CD4-positive, CD25-positive, alpha-beta regulatory T cell (primary cell): ENCODE results near the gene MOBP. TPM values are rescaled to one million over a fixed set of nuclear protein-coding genes. Genes with fewer than 3 reads are reported as not detected.
A peak's percentile ranks its signal among the peaks of the same experiment; 100 is the strongest.

Source experiments
- ATAC-seq, 2 donors: fragments of 150-1000 bp; cut with Tn5 transposase; one replicate each; pipeline ENCODE4 v1.10.0; 2021; ENCODE audit warnings: low read depth in 2 of 2, moderate number of reproducible peaks in 2 of 2, moderate library complexity in 1 of 2
- DNase-seq, 3 donors: peaks; one replicate each; pipeline versions ENCODE4 v3.0.0 to v3.0.0-alpha.2; 2012 to 2022; ENCODE audit warnings: mixed read lengths in 1 of 3
- H3K27ac ChIP-seq: one replicate; pipeline ENCODE4 v1.7.0; 2013; ENCODE audit warnings: mild to moderate bottlenecking, low read length; ENCODE audit not compliant: insufficient read depth, poor library complexity, severe bottlenecking
- H3K27me3 ChIP-seq: one replicate; pipeline ENCODE4 v1.7.0; 2013; ENCODE audit warnings: low read length; ENCODE audit not compliant: control insufficient read depth, insufficient read depth
- H3K36me3 ChIP-seq: one replicate; pipeline ENCODE4 v1.7.0; 2013; ENCODE audit warnings: mild to moderate bottlenecking, low read length, moderate library complexity; ENCODE audit not compliant: control insufficient read depth, insufficient read depth
- H3K4me1 ChIP-seq: 2 replicates; pipeline ENCODE4 v1.7.0; 2013; ENCODE audit warnings: mild to moderate bottlenecking, low read length; ENCODE audit not compliant: insufficient read depth, control insufficient read depth, poor library complexity, severe bottlenecking
- H3K4me3 ChIP-seq: one replicate; pipeline ENCODE4 v1.7.0; 2013; ENCODE audit warnings: low read depth, mild to moderate bottlenecking, low read length, moderate library complexity
- H3K9me3 ChIP-seq, 2 experiments: 1 replicate in 1 of 2; 2 replicates in 1 of 2; pipeline ENCODE4 v1.7.0; 2013; ENCODE audit warnings: low read length in 2 of 2, mild to moderate bottlenecking in 1 of 2, moderate library complexity in 1 of 2; ENCODE audit not compliant: control insufficient read depth in 2 of 2
- H3K27ac Mint-ChIP-seq, 3 donors: one replicate each; pipeline ENCODE4 v1.8.0; 2020 to 2022; ENCODE audit warnings: mild to moderate bottlenecking in 3 of 3, mixed read lengths in 3 of 3, moderate library complexity in 2 of 3
- H3K27me3 Mint-ChIP-seq: one replicate; pipeline ENCODE4 v1.8.0; 2022; ENCODE audit warnings: mild to moderate bottlenecking, mixed read lengths
- H3K36me3 Mint-ChIP-seq: one replicate; pipeline ENCODE4 v1.8.0; 2020; ENCODE audit warnings: mixed read lengths
- H3K4me1 Mint-ChIP-seq, 4 donors: one replicate each; pipeline ENCODE4 v1.8.0; 2020 to 2022; ENCODE audit warnings: mixed read lengths in 4 of 4, mild to moderate bottlenecking in 1 of 4
- H3K4me3 Mint-ChIP-seq, 4 donors: one replicate each; pipeline ENCODE4 v1.8.0; 2020 to 2022; ENCODE audit warnings: mild to moderate bottlenecking in 4 of 4, mixed read lengths in 4 of 4, moderate library complexity in 3 of 4
- H3K9me3 Mint-ChIP-seq, 7 donors: one replicate each; pipeline ENCODE4 v1.8.0; 2020 to 2022; ENCODE audit warnings: mixed read lengths in 7 of 7, mild to moderate bottlenecking in 3 of 7, moderate library complexity in 2 of 7
- polyA plus RNA-seq, 4 donors: library from polyadenylated mRNA; unstranded; fragments of 300-500 nt; fragmentation: Illumina TruSeq; gene quantifications; one replicate each; pipeline ENCODE4 v1.2.3, GENCODE V29; 2021
- total RNA-seq: library from RNA; stranded (reverse); gene quantifications from one replicate; pipeline ENCODE4 v1.2.3, GENCODE V29; 2022

Gene MOBP
- total and polyA plus RNA-seq, 5 donors from 2014 or later: not detected

- Mint-ChIP-seq H3K36me3 (no peaks in the 10 kb centered on the region), H3K9me3 (peaks cover 0 to 4% (median 2%) of the 10 kb centered on the region in 7 donors), H3K27ac (no peak overlapping the region), H3K4me1 (no peaks in the 10 kb centered on the region), H3K27me3 (no peaks in the 10 kb centered on the region), H3K4me3 (no peak overlapping the region)
- no peaks in the 10 kb centered on the region for H3K36me3 ChIP-seq
- DNase-seq: no peak
- H3K27ac ChIP-seq: no peak overlapping the region
- no peak overlapping the region for H3K4me3 ChIP-seq
- H3K4me1 ChIP-seq: no peaks in the 10 kb centered on the region
- peaks cover 0 to 8% of the 10 kb centered on the region in 2 experiments for H3K9me3 ChIP-seq
- no peak for ATAC-seq
- peaks cover 10% of the 10 kb centered on the region for H3K27me3 ChIP-seq
These were observed 12.4 kb downstream of the MOBP start for GRCh38 chr3:39479701-39480414.

DNA sequence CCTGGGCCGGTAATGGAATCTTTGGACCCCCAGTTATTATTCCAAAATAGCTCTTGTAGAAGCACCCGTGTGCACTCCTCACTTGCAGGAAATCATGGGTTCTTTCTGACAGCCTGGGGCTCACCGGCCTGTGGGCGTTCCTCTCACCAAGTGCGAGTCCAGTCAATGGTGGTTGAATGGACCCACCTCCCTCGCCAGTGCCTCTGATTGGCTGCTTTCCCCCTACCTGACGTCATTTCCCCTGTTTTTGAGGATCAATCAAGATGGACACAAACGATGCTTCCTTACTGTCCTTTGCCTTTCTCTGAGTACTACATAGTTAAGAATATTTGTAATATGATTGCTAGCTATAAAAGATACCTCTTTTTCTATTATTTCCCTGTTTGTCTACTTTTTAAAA lies 18.1 kb downstream of the MOBP start:
- Mint-ChIP-seq H3K27ac (no peak overlapping the region), H3K4me1 (no peaks in the 10 kb centered on the region), H3K27me3 (peaks cover 8% of the 10 kb centered on the region), H3K9me3 (peaks cover 0 to 6% (median 0%) of the 10 kb centered on the region in 7 donors), H3K4me3 (no peak overlapping the region), H3K36me3 (no peaks in the 10 kb centered on the region)
- DNase-seq (no peak), ATAC-seq (no peak)
- H3K27ac ChIP-seq: no peak overlapping the region
- H3K27me3 ChIP-seq: peaks cover 18% of the 10 kb centered on the region
- no peaks in the 10 kb centered on the region for H3K9me3 ChIP-seq
- H3K4me1 ChIP-seq: no peaks in the 10 kb centered on the region
- H3K4me3 ChIP-seq: no peak overlapping the region
- no peaks in the 10 kb centered on the region for H3K36me3 ChIP-seq

GRCh38 chr3:39491014-39491413 lies 23.5 kb downstream of the MOBP start:
- no peaks in the 10 kb centered on the region for H3K36me3 Mint-ChIP-seq
- ATAC-seq (no peak), DNase-seq (no peak)
- Histone ChIP-seq H3K9me3 (no peaks in the 10 kb centered on the region), H3K4me1 (no peaks in the 10 kb centered on the region), H3K27ac (no peak overlapping the region), H3K36me3 (no peaks in the 10 kb centered on the region), H3K27me3 (peaks cover 26% of the 10 kb centered on the region), H3K4me3 (no peak overlapping the region)
- H3K9me3 Mint-ChIP-seq: peaks cover 0 to 6% (median 0%) of the 10 kb centered on the region in 7 donors
- H3K4me3 Mint-ChIP-seq: no peak overlapping the region
- H3K4me1 Mint-ChIP-seq: peaks cover 0 to 4% (median 1%) of the 10 kb centered on the region in 4 donors
- peaks cover 43% of the 10 kb centered on the region for H3K27me3 Mint-ChIP-seq
- H3K27ac Mint-ChIP-seq: no peak overlapping the region

- DNase-seq (no peak), ATAC-seq (no peak)
- peaks cover 0 to 6% (median 0%) of the 10 kb centered on the region in 7 donors for H3K9me3 Mint-ChIP-seq
- peaks cover 26% of the 10 kb centered on the region for H3K27me3 ChIP-seq
- no peaks in the 10 kb centered on the region for H3K4me1 ChIP-seq
- no peaks in the 10 kb centered on the region for H3K36me3 Mint-ChIP-seq
- no peaks in the 10 kb centered on the region for H3K9me3 ChIP-seq
- no peak overlapping the region for H3K27ac Mint-ChIP-seq
- H3K36me3 ChIP-seq: no peaks in the 10 kb centered on the region
- no peak overlapping the region for H3K4me3 Mint-ChIP-seq
- H3K27me3 Mint-ChIP-seq: peaks cover 43% of the 10 kb centered on the region
- H3K4me1 Mint-ChIP-seq: peaks cover 0 to 4% (median 1%) of the 10 kb centered on the region in 4 donors
- no peak overlapping the region for H3K4me3 ChIP-seq
- no peak overlapping the region for H3K27ac ChIP-seq
These were observed 24.4 kb downstream of the MOBP start for GRCh38 chr3:39491733-39492350.

DNA sequence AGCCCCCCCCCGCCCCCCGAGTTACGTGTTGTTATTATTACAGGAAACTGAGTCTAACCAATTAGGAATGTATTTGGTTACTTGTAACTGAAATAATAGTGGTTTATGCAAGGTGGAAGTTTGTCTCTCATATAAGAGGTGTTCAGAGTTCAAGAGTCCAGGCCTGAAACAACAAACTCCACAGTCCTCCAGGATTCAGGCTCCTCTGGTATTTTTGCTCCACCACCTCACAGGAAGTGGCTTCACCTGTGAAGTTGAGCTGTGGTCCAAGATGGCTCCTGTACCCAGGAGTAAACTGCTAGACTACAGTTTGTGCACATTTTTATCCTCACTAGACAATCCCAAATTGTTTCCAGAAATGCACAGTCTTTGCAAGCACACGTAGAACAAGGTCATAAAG lies 27.3 kb downstream of the MOBP start:
- Mint-ChIP-seq H3K27ac (no peak overlapping the region), H3K4me3 (no peak overlapping the region), H3K9me3 (peaks cover 0 to 4% (median 0%) of the 10 kb centered on the region in 7 donors), H3K4me1 (peaks cover 0 to 4% (median 3%) of the 10 kb centered on the region in 4 donors), H3K36me3 (no peaks in the 10 kb centered on the region), H3K27me3 (peaks cover 63% of the 10 kb centered on the region)
- Histone ChIP-seq H3K4me1 (no peaks in the 10 kb centered on the region), H3K4me3 (no peak overlapping the region), H3K27ac (no peak overlapping the region), H3K27me3 (peaks cover 26% of the 10 kb centered on the region), H3K9me3 (no peaks in the 10 kb centered on the region), H3K36me3 (no peaks in the 10 kb centered on the region)
- ATAC-seq (no peak), DNase-seq (no peak)

GRCh38 chr3:39497753-39498152 lies 30.3 kb downstream of the MOBP start:
- peak overlapping the region in 1 of 3 donors; percentile 38 for H3K27ac Mint-ChIP-seq
- H3K9me3 Mint-ChIP-seq: peaks cover 0 to 2% (median 0%) of the 10 kb centered on the region in 7 donors
- H3K9me3 ChIP-seq: no peaks in the 10 kb centered on the region
- no peak overlapping the region for H3K4me3 Mint-ChIP-seq
- no peak overlapping the region for H3K27ac ChIP-seq
- H3K4me1 ChIP-seq: no peaks in the 10 kb centered on the region
- no peak overlapping the region for H3K4me3 ChIP-seq
- ATAC-seq (no peak), DNase-seq (no peak)
- H3K36me3 Mint-ChIP-seq: no peaks in the 10 kb centered on the region
- H3K27me3 ChIP-seq: peaks cover 27% of the 10 kb centered on the region
- H3K36me3 ChIP-seq: no peaks in the 10 kb centered on the region
- H3K4me1 Mint-ChIP-seq: peaks cover 0 to 4% (median 2%) of the 10 kb centered on the region in 4 donors
- peaks cover 67% of the 10 kb centered on the region for H3K27me3 Mint-ChIP-seq

DNA sequence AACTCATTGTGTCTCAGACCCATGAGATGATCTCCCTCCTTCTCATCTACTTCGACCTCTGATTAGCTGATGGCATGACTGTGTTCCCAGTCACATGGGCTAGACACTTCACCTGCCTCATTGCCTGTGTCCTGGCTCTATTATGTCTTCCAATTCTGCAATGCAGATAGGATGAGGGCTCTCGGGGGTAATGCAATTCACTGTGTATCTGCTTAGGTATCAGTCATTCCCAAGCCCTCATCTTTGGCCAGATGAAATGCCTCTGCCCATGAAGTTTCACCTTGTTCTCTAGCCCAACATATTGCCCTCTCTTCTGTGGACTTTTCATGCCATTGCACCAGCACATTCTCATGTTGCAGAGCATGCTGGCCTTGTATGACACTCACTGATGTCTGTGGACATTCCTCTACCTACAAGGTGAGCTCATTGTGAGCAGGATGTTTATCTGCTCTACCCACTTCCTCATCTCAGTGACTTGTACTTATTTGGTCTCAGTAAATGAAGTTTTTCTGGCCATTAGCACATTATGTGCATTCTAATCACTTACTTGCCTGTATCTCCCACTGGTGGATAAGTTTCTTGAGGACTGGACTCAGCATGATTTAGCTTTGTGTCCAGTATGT lies 32.3 kb downstream of the MOBP start:
- ATAC-seq (no peak), DNase-seq (peak in 1 of 3 donors; percentile 17)
- H3K27me3 ChIP-seq: peaks cover 27% of the 10 kb centered on the region
- Mint-ChIP-seq H3K27me3 (peaks cover 59% of the 10 kb centered on the region), H3K4me1 (peaks cover 0 to 5% (median 2%) of the 10 kb centered on the region in 4 donors), H3K36me3 (no peaks in the 10 kb centered on the region), H3K27ac (peak overlapping the region in 1 of 3 donors; percentile 72), H3K9me3 (peaks cover 0 to 4% (median 0%) of the 10 kb centered on the region in 7 donors), H3K4me3 (no peak overlapping the region)
- H3K36me3 ChIP-seq: no peaks in the 10 kb centered on the region
- no peaks in the 10 kb centered on the region for H3K4me1 ChIP-seq
- H3K4me3 ChIP-seq: no peak overlapping the region
- H3K27ac ChIP-seq: no peak overlapping the region
- H3K9me3 ChIP-seq: no peaks in the 10 kb centered on the region
